SK-N-MC (cell line): ENCODE results near the gene NPIPA7.
"Not testable (repeated sequence)": the region's sequence is repeated elsewhere in the genome, so short reads cannot be mapped to it uniquely, and the experiment has no call there.

Experiments used
- EZH2 ChIP-seq: fragments of 200-600 bp; sonication (generic); IDR thresholded peaks from one replicate; pipeline ENCODE4 v1.6.1; 2017; ENCODE audit warnings: antibody characterized with exemption
- POLR2AphosphoS5 ChIP-seq: IDR thresholded peaks from 2 replicates; pipeline ENCODE4 v1.6.1; 2012; ENCODE audit warnings: mild to moderate bottlenecking, low read depth, low read length, borderline replicate concordance

GRCh38 chr16:16404283-16404682 is 25.3 kb downstream of the NPIPA7 start:
- not testable (repeated sequence) for TF ChIP-seq POLR2AphosphoS5, EZH2
